Stimulated activated CD4-positive, alpha-beta T cell treated with anti-CD3 and anti-CD28 coated beads, Interleukin-4, amount 100 ng/mL, for 1 hour (primary cell): Measurements from ENCODE around the gene NBPF26.
"Not testable (repeated sequence)": the region's sequence is repeated elsewhere in the genome, so short reads cannot be mapped to it uniquely, and the experiment has no call there.

Experiments used
- DNase-seq: peaks from one replicate; pipeline ENCODE4 v3.0.0-alpha.2; 2020

The NBPF26 gene

DNA sequence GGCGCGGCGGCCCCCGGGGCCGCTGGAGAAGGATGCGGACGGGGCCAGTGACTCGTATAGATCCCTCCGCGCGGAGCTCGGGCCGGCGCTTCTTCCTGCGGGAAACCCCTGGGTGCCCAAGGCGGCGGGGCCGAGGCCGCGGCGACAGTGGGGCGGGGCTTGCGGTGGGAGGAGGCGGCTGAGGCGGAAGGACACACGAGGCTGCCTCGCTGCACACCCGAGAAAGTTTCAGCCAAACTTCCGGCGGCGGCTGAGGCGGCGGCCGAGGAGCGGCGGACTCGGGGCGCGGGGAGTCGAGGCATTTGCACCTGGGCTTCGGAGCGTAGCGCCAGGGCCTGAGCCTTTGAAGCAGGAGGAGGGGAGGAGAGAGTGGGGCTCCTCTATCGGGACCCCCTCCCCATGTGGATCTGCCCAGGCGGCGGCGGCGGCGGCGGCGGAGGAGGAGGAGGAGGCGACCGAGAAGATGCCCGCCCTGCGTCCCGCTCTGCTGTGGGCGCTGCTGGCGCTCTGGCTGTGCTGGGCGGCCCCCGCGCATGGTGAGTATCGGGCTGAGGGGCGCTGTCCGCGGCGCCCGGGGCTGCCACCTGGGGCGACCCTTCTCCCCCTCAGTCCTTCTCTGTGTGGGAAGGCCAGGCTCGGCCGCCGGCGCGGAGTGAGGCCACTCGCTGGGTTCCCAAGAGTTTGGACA, at the start of gene NBPF26:
Gene NBPF26, plus strand, starts transcription at position 231 of the 688 bp plus-strand sequence.
- DNase-seq: peak; percentile 61

- DNase-seq: not testable (repeated sequence)
Measured at GRCh38 chr1:120680106-120680819, 43.5 kb upstream of the NBPF26 start.

DNA sequence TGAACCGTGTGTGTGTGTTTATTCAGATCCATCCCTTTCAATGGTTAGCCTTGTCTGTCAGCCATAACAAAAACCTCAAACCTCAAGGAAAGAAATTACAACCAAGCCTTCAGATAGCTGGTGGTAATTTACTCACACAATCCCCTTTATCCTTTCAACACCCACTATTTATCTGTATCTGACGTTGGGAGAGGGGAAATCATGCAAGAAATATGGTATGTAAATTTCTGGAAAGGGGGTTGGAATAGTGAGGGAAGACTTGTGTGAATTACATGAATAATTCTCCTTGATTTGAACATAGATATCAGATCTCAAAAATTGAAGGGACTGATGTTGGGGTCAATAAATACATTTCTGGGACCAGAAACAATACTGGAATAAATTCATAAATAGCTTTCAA, 42.8 kb upstream of the NBPF26 start:
- not testable (repeated sequence) for DNase-seq

GRCh38 chr1:120684397-120684796, 39.3 kb upstream of the NBPF26 start:
- DNase-seq: not testable (repeated sequence)

DNA sequence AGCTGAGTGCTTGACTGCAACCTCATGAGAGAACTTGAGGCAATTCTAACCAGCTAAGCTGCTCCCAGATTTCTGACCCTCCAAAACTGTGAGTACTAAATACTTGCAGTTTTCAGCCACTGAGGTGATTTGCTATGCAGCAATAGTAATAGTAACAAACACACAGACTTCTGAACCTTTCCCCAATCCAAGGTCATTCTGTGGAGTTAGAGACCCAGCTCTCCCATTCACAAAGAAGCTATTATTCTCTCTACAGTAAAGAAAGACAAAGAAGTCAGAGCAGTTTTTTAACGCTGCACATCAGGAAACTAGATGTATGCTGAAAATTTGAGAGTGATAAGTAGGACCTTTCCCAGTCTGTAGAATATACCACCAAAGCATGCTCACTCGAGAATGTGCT, 38.1 kb upstream of the NBPF26 start:
- not testable (repeated sequence) for DNase-seq

DNA sequence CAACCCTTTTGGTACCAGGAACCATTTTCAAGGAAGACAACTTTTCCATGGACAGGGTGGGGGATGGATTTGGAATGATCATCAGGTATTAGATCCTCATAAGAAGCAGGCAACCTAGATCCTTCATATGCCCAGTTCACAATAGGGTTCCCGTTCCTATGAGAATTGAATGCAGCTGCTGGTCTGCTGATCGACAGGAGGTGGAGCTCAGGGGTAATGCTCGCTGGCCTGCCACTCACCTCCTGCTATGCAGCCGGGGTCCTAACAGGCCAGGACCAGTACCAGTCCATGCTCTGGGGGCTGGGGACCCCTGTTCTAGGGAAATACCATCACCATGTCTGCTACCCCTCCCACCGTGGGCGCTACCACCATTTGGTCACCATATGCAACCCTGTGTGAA, 36.5 kb upstream of the NBPF26 start:
- DNase-seq: not testable (repeated sequence)

- DNase-seq: not testable (repeated sequence)
Measured at GRCh38 chr1:120700807-120701562, 22.8 kb upstream of the NBPF26 start.

GRCh38 chr1:120723358-120723714, 409 bp upstream of the NBPF26 start:
- not testable (repeated sequence) for DNase-seq

GRCh38 chr1:120724507-120724906, 762 bp downstream of the NBPF26 start:
- not testable (repeated sequence) for DNase-seq

DNA sequence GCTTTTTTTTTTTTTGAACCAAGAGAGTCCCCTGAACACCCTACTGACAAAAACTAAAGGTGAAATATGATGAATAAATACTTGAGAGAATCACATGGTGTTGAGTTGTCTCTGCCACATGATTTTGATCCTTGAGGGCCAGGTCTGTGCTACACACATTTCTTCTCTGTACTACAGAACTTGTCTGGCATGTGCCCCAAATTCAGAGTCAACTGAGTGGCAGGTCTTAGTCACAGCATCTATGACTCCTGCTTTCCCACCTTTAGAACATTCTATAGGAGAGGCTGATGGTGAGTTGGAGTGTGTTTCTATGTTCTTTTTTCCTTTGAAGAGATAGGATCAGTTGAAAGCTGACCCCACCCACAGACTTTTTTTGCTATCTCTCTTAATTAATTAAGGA, 5.1 kb downstream of the NBPF26 start:
- DNase-seq: not testable (repeated sequence)

- DNase-seq: not testable (repeated sequence)
Measured at GRCh38 chr1:120769090-120769489, 45.3 kb downstream of the NBPF26 start.

DNA sequence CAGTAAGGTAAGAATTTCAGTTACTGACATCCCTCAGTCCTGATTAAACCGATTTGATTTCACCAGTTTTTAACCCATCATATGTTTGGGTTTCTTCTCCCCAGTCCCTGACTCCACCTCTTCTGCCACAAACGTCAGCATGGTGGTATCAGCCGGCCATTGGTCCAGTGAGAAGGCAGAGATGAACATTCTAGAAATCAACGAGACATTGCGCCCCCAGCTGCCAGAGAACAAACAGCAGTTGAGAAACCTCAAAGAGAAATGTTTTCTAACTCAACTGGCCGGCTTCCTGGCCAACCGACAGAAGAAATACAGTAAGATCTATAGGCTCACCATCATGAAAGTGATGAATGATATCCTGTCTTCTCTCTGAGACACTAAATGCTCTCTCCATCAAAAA, 81.7 kb downstream of the NBPF26 start:
- DNase-seq: not testable (repeated sequence)

- peak; percentile 5 for DNase-seq
Measured at GRCh38 chr1:120811822-120812221, 88.1 kb downstream of the NBPF26 start.

DNA sequence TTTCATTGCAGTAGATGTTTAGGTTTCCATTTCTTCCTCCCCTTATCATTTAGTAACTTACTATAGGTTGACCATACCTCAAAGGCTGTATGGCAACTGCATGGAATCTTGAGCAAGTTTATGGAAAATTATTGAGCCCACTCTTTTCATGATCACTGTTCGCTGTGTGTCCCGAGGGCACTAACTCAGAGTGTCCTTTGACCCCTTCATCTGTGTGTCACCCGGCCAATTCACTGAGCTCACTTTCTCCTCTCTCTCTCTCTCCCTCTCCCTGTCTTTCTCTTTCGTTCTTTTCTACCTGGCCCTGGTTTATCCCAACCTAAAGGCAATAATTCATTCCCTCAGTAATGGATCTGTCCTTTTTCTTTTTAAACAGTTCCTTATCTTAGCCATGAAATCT, 101.3 kb downstream of the NBPF26 start:
- DNase-seq: not testable (repeated sequence)

DNA sequence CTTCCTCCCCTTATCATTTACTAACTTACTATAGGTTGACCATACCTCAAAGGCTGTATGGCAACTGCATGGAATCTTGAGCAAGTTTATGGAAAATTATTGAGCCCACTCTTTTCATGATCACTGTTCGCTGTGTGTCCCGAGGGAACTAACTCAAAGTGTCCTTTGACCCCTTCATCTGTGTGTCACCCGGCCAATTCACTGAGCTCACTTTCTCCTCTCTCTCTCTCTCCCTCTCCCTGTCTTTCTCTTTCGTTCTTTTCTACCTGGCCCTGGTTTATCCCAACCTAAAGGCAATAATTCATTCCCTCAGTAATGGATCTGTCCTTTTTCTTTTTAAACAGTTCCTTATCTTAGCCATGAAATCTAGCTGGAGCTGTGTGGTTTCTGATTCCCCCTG, 102.9 kb downstream of the NBPF26 start:
- not testable (repeated sequence) for DNase-seq

GRCh38 chr1:120844186-120844944, 120.6 kb downstream of the NBPF26 start:
- peak; percentile 64 for DNase-seq

- not testable (repeated sequence) for DNase-seq
Measured at GRCh38 chr1:120844945-120845330, 121.2 kb downstream of the NBPF26 start.

DNA sequence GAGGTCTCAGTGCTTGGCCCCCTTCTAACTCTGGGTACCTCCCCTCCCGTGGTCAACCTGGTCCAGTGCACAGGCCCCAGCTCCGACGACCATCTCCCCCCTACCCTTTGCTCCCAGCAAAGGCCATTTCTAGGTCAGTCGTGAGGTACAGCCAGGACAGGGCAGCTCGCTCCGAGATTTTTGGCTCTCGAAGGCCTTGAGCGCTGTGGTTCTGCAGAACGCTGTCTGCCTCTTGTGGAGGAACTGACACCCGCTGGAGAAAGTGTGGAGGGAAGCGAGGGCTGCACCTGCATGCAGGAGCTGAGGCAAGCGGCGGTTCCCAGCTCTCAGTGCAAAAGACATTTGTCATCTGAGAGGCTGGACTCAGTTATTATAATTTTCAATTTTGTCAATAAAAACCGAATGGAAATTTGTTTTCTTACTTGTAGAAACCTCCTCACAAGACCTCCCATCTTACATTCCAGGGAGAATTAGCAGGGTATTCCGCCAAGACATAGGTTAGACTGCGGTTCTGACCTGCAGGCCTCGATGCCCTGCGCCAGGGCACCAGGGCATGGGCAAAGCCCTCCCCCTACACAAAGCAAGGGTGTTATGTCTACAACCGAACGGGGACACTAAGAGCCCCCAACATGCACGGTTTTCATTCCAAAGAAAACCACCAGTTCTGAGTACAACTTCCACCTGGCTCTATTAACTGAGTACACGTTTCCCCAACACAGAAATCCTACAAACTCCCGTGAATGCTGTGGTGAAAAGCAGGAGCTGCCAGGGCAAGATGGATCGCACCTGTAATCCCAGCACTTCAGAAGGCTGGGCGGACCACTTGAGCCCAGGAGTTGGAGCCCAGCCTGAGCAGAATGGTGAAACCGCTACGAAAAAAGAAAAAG, 125.9 kb downstream of the NBPF26 start:
- peak; percentile 10 for DNase-seq

- not testable (repeated sequence) for DNase-seq
Measured at GRCh38 chr1:120850287-120850536, 126.5 kb downstream of the NBPF26 start.

DNA sequence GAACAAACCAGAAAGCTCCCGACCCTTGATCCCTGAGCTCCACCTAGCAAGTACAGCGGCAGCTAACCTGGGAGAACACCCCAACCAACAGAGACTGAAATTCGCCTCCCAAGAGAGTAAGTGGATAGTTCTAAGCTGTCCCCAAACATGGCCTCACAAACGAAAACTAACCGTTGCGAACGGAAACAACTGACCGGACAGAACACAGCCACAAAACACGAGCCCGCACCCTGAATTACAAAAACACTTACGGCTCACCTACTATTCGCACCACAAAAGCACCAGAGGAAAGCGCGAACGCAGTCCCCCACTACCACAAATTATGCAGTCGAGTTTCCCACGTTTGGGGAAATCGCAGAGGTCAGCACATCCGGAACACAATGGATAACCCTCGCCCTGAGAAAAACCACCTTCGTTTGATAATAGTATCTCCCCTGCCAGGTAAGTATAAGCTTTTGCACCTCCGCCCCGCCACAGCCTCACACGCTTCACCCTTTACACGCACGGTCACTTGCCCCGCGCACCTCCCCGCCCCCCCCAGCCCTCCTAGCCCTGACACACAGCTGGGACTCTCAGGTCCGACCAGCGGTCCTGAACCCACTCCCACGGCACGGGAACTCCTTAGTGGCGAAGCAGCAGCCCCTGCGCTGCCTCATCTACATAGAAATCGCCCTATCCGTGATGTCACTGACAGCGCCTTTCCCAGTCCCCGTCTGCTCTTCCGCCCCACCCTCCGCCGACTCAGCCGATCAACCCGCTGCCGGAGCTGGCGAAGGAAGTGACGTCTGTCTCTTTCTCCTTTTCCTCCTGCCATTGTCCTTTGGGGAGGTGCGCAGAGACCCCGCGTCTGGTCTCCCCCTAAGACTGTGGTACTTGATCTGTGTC, 127.0 kb downstream of the NBPF26 start:
- peak; percentile 65 for DNase-seq

- not testable (repeated sequence) for DNase-seq
Measured at GRCh38 chr1:120858144-120858543, 134.4 kb downstream of the NBPF26 start.
